ENCODE results near the gene CCT5.

CCT5 gene

DNA sequence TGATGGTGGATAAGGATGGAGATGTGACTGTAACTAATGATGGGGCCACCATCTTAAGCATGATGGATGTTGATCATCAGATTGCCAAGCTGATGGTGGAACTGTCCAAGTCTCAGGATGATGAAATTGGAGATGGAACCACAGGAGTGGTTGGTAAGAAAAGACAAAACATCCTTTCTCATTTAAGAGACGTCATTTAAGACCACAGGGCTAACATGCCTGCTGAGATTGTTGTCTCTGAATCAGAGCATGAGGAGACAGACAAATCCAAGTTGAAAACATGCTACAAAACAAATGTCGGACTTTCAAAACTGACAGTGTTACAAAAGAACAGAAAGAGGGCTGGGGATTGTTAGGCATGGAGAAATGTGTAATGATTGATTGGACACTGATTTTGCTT is 4.6 kb downstream of the CCT5 start:
- TF ChIP-seq, protein P1, sequence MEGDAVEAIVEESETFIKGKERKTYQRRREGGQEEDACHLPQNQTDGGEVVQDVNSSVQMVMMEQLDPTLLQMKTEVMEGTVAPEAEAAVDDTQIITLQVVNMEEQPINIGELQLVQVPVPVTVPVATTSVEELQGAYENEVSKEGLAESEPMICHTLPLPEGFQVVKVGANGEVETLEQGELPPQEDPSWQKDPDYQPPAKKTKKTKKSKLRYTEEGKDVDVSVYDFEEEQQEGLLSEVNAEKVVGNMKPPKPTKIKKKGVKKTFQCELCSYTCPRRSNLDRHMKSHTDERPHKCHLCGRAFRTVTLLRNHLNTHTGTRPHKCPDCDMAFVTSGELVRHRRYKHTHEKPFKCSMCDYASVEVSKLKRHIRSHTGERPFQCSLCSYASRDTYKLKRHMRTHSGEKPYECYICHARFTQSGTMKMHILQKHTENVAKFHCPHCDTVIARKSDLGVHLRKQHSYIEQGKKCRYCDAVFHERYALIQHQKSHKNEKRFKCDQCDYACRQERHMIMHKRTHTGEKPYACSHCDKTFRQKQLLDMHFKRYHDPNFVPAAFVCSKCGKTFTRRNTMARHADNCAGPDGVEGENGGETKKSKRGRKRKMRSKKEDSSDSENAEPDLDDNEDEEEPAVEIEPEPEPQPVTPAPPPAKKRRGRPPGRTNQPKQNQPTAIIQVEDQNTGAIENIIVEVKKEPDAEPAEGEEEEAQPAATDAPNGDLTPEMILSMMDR (IDR thresholded peaks at IDR 0.05; ENCODE audit: extremely low read depth, missing control alignments): no peak
- DNase-seq (ENCODE audit: low spot score): no peak

DNA sequence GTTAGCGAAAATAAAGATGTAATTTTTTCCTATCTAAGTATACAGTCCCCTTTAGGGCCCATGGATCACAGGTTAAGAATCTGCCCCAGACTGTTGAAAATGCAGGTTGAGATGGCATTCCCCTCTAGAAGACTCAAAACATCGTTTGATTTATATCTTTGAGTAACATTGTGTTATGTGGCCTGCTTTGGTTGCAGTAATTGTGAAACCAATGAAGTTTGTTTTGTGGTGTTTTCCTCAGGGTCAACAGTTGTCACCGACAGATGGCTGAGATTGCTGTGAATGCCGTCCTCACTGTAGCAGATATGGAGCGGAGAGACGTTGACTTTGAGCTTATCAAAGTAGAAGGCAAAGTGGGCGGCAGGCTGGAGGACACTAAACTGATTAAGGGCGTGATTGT is 7.8 kb downstream of the CCT5 start:
- TF ChIP-seq, protein P1 (IDR thresholded peaks at IDR 0.05; ENCODE audit: extremely low read depth, missing control alignments): no peak
- DNase-seq (ENCODE audit: low spot score): no peak

DNA sequence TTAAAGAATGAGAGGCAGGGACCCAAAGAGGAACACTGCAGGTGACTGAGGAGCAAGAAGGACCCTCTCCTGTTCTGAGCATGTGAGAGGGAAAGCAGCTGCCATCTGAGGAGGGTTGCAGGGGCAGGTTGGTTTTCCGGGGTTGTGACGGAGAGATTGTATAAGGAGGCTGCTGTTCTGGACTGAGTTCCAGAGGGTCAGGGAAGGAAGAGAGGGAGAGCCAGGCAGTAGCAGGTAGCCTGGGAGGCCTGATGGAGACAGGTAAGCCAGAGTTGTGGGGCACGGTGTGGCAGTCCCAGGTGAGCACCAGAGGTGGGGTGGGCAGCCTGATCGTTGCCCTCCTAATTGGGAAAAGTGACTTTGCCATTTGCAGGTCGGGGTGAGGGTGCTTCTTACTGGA is 9.8 kb downstream of the CCT5 start:
- TF ChIP-seq, protein P1 (IDR thresholded peaks at IDR 0.05; ENCODE audit: extremely low read depth, missing control alignments): no peak
- DNase-seq (ENCODE audit: low spot score): no peak

DNA sequence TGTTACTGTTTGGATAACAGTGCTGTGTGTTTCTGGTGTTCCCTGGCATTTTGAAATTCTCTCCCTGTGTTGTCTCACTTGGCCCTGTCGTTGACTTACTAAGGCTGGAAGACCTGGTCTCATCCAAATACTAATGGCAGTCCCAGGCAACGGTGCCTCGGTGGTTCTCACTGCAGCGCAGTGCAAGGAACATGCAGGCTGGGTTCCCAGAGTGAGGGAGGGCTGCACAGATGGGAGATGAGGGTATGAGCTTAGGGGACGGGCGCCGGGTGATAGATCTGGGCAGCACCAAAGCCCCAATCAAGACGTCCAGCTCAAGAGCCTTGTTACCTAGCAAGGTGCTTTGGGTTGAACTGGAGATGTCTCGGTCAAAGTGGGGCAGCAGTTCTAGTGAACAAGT is 11.0 kb downstream of the CCT5 start:
- DNase-seq (ENCODE audit: low spot score): no peak
- TF ChIP-seq, protein P1 (IDR thresholded peaks at IDR 0.05; ENCODE audit: extremely low read depth, missing control alignments): no peak

DNA sequence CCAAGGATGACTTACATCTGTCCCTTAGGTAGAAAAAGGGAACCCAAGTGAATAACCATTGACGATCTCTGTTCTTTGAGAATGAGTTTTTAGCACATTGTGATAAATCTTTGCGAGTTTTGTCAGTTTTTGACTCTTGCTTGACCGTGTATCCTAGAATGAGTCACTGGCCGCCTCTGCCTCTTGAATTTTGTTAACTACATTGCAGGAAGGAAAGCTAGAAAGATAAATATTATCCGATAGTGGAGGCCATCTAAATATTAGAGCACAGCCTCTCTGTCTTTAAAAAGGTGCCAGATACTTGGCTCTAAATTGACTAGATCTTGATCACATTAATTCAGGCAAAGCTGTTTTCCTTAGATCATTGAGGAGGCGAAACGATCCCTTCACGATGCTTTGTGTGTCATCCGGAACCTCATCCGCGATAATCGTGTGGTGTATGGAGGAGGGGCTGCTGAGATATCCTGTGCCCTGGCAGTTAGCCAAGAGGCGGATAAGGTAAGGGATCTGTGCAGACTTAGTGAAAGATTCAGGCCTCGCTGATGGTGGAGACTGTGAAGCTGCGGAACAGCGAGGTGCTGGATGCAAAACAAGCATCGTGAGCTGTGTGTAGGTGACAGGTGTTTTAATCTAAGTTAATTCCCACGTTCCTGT is 12.2 kb downstream of the CCT5 start:
- TF ChIP-seq, protein P1 (IDR thresholded peaks at IDR 0.05; ENCODE audit: extremely low read depth, missing control alignments): no peak
- no peak for DNase-seq (ENCODE audit: low spot score)

DNA sequence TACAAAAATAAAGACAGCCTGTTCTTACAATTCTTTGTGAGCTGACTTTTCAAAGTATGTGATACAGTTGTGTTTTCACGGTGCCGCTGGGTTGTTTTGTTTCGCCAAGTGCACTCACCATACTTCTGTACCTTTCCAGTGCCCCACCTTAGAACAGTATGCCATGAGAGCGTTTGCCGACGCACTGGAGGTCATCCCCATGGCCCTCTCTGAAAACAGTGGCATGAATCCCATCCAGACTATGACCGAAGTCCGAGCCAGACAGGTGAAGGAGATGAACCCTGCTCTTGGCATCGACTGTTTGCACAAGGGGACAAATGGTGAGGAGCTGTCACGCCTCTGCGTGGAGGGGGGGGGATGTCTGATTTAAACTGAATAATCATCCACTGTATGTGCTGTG is 12.9 kb downstream of the CCT5 start:
- DNase-seq (ENCODE audit: low spot score): no peak
- TF ChIP-seq, protein P1 (IDR thresholded peaks at IDR 0.05; ENCODE audit: extremely low read depth, missing control alignments): no peak

DNA sequence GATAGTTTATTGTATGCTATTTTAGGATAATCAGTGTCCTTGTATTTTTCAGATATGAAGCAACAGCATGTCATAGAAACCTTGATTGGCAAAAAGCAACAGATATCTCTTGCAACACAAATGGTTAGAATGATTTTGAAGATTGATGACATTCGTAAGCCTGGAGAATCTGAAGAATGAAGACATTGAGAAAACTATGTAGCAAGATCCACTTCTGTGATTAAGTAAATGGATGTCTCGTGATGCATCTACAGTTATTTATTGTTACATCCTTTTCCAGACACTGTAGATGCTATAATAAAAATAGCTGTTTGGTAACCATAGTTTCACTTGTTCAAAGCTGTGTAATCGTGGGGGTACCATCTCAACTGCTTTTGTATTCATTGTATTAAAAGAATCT is 14.5 kb downstream of the CCT5 start:
- DNase-seq (ENCODE audit: low spot score): no peak
- TF ChIP-seq, protein P1 (IDR thresholded peaks at IDR 0.05; ENCODE audit: extremely low read depth, missing control alignments): no peak

All from GM20000 (cell line).